Fibroblast of skin of left biceps (primary cell): Measurements from ENCODE around the gene TAOK1.

Experiments
- DNase-seq, 2 experiments: peaks; one replicate each; pipeline ENCODE4 v3.0.0-alpha.2; 2013; ENCODE audit warnings: low read depth in 2 of 2

The TAOK1 gene

GRCh38 chr17:29595107-29595942, 205.2 kb downstream of the TAOK1 start:
- DNase-seq: no peak

DNA sequence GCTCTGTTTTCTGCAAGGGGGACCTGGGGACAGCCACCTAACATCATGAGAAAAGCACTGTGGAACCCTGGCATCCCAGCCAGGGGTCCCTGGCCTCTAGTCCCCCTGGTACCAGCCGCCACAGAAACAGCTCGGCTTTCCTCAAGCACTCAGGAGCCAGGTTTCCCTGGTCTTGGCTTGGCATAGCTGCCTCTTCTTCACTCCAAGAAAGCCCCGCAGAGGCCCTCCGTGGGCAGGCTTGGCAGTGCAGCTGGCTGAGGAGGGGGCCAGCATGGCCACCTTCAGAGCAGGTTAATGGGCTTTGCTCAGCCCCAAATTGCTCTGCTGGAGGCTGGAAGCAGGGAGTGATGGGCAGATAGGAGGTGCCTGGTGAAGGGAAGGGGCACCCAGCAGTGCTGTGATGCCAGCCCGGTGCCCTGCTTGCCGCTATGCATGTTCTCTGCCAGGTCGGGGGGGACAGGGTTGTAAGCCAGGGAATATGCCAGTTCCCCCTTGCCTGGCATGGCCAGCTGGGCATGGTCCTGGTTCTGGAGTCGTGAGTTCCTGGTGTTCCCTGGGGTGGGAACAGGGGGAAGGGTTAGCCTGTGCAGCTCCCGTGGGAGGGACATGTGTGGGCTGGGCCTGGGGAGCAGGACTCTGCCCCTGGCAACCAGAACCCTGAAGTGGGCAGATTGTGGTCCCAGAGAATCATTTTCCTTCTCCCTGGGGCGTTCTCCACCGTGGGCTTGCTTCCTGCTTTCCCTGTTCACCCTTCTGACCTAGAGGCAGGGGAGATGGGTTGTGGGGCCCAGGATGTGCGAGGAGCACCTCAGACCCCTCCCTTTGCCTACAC, 206.0 kb downstream of the TAOK1 start:
- no peak for DNase-seq

- no peak for DNase-seq
Measured at GRCh38 chr17:29596811-29597210, 206.6 kb downstream of the TAOK1 start.

DNA sequence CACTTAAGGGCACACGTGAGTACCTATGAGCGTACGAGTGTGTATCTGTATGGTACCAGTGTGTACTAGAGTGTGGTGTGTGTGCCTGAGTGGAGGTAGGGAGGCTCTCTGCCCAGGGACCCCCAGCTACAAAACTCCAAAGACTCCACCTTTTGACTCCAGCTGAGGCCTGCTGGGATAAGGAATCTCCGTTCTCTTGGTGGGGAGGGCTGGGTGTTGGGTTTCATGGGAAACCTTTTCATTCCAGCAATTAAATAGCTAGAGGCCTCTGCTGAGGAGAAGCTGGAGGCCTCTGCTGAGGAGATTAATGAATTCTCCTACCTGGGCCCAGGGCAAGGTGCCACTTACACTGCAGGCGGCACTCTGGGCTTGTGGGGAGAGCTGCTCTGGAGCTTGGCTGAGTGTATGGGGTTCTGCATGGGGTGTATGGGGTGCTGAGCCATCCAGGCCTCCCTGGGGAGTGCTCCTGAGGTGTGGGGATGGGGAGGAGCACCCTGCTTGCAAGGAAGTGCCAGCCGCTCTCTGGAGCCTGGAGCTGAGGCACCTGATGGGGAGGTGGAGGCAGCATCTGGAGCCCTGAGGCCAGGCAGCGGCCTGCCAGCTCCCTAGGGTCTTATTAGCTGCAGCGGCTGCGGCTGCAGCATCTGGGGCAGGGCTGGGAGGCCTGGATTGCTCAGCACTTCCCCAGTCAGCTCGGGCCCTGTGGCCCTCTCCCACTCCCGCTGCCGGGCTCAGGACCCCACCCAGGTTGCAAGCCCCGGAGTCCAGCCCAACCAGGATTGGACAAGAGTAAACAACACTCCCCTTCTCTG, 207.4 kb downstream of the TAOK1 start:
- DNase-seq: no peak
